HEK293 (cell line): ENCODE data around the gene SERPINB6.

Experiments used
- EGR2 ChIP-seq: fragments of 450-650 bp; formaldehyde crosslinking; IDR thresholded peaks from 2 replicates; pipeline ENCODE4 v1.5.1; 2016; ENCODE audit warnings: low read depth, missing biosample characterization, missing genetic modification characterization
- KLF1 ChIP-seq: fragments of 450-650 bp; formaldehyde crosslinking; IDR thresholded peaks from 2 replicates; pipeline ENCODE4 v1.5.1; 2016; ENCODE audit warnings: missing biosample characterization, missing genetic modification characterization
- KLF10 ChIP-seq: fragments of 450-650 bp; IDR thresholded peaks from 2 replicates; pipeline ENCODE4 v1.5.1; 2018; ENCODE audit warnings: missing biosample characterization, mild to moderate bottlenecking, missing genetic modification characterization
- KLF9 ChIP-seq: fragments of 450-650 bp; formaldehyde crosslinking; IDR thresholded peaks from 2 replicates; pipeline ENCODE4 v1.5.1; 2016; ENCODE audit warnings: missing biosample characterization, missing genetic modification characterization, low read depth
- SCRT2 ChIP-seq: fragments of 450-650 bp; formaldehyde crosslinking; IDR thresholded peaks from 2 replicates; pipeline ENCODE4 v1.5.1; 2016; ENCODE audit warnings: missing biosample characterization, missing genetic modification characterization
- ZBTB20 ChIP-seq: fragments of 450-650 bp; formaldehyde crosslinking; IDR thresholded peaks from 2 replicates; pipeline ENCODE4 v1.5.1; 2016; ENCODE audit warnings: missing biosample characterization, missing genetic modification characterization
- ZBTB8A ChIP-seq: fragments of 450-650 bp; formaldehyde crosslinking; IDR thresholded peaks from 2 replicates; pipeline ENCODE4 v1.5.1; 2016; ENCODE audit warnings: missing biosample characterization, missing genetic modification characterization
- ZNF155 ChIP-seq: fragments of 450-650 bp; formaldehyde crosslinking; IDR thresholded peaks from 2 replicates; pipeline ENCODE4 v1.5.1; 2016; ENCODE audit warnings: missing biosample characterization, missing genetic modification characterization
- ZNF175 ChIP-seq: fragments of 450-650 bp; formaldehyde crosslinking; IDR thresholded peaks from 2 replicates; pipeline ENCODE4 v1.5.1; 2016; ENCODE audit warnings: missing biosample characterization, missing genetic modification characterization
- ZNF19 ChIP-seq: fragments of 450-650 bp; formaldehyde crosslinking; IDR thresholded peaks from 2 replicates; pipeline ENCODE4; 2016; ENCODE audit warnings: missing biosample characterization, missing genetic modification characterization, low read depth
- ZNF302 ChIP-seq: fragments of 450-650 bp; formaldehyde crosslinking; IDR thresholded peaks from 2 replicates; pipeline ENCODE4 v1.5.1; 2016; ENCODE audit warnings: missing biosample characterization, missing genetic modification characterization, low read depth
- ZNF350 ChIP-seq: fragments of 450-650 bp; formaldehyde crosslinking; IDR thresholded peaks from 2 replicates; pipeline ENCODE4 v1.5.0; 2017; ENCODE audit warnings: missing biosample characterization, mild to moderate bottlenecking, missing genetic modification characterization
- ZNF416 ChIP-seq: fragments of 450-650 bp; formaldehyde crosslinking; IDR thresholded peaks from 2 replicates; pipeline ENCODE4 v1.5.1; 2016; ENCODE audit warnings: missing biosample characterization, missing genetic modification characterization
- ZNF561 ChIP-seq: fragments of 450-650 bp; IDR thresholded peaks from 2 replicates; pipeline ENCODE4 v1.5.1; 2018; ENCODE audit warnings: missing biosample characterization, missing genetic modification characterization, borderline replicate concordance
- ZNF610 ChIP-seq: fragments of 450-650 bp; formaldehyde crosslinking; IDR thresholded peaks from 2 replicates; pipeline ENCODE4 v1.5.1; 2016; ENCODE audit warnings: missing biosample characterization, missing genetic modification characterization, borderline replicate concordance
- ZNF660 ChIP-seq: fragments of 450-650 bp; IDR thresholded peaks from 2 replicates; pipeline ENCODE4 v1.5.1; 2018; ENCODE audit warnings: missing biosample characterization, mild to moderate bottlenecking, missing genetic modification characterization
- ZNF664 ChIP-seq: fragments of 450-650 bp; formaldehyde crosslinking; IDR thresholded peaks from 2 replicates; pipeline ENCODE4 v1.5.1; 2016; ENCODE audit warnings: missing biosample characterization, missing genetic modification characterization
- ZNF677 ChIP-seq: fragments of 450-650 bp; IDR thresholded peaks from 2 replicates; pipeline ENCODE4 v1.5.0; 2018; ENCODE audit warnings: missing biosample characterization, mild to moderate bottlenecking, missing genetic modification characterization, moderate library complexity
- ZNF701 ChIP-seq: fragments of 450-650 bp; formaldehyde crosslinking; IDR thresholded peaks from 2 replicates; pipeline ENCODE4 v1.5.1; 2016; ENCODE audit warnings: missing biosample characterization, missing genetic modification characterization
- ZNF830 ChIP-seq: fragments of 450-650 bp; IDR thresholded peaks from 2 replicates; pipeline ENCODE4 v1.5.0; 2018; ENCODE audit warnings: missing biosample characterization, missing genetic modification characterization, low read depth, mild to moderate bottlenecking, moderate library complexity
- TF ChIP-seq, protein P1 (sequence below): fragments of 450-650 bp; formaldehyde crosslinking; IDR thresholded peaks from 2 replicates; pipeline ENCODE4 v1.5.1; 2016; ENCODE audit warnings: missing biosample characterization, missing genetic modification characterization, borderline replicate concordance
- TF ChIP-seq, protein P2 (sequence below): fragments of 450-650 bp; formaldehyde crosslinking; IDR thresholded peaks from 2 replicates; pipeline ENCODE4 v1.5.1; 2016; ENCODE audit warnings: missing biosample characterization, missing genetic modification characterization, borderline replicate concordance
- TF ChIP-seq, protein P3 (sequence below): fragments of 450-650 bp; formaldehyde crosslinking; IDR thresholded peaks from 2 replicates; pipeline ENCODE4 v1.5.1; 2016; ENCODE audit warnings: missing biosample characterization, missing genetic modification characterization
- TF ChIP-seq, protein P4 (sequence below): fragments of 450-650 bp; formaldehyde crosslinking; IDR thresholded peaks from 2 replicates; pipeline ENCODE4 v1.5.1; 2016; ENCODE audit warnings: missing biosample characterization, missing genetic modification characterization
- TF ChIP-seq, protein P5 (sequence below): fragments of 450-650 bp; formaldehyde crosslinking; IDR thresholded peaks from 2 replicates; pipeline ENCODE4 v1.5.1; 2016; ENCODE audit warnings: missing biosample characterization, missing genetic modification characterization
- TF ChIP-seq, protein P6 (sequence below): fragments of 450-650 bp; formaldehyde crosslinking; IDR thresholded peaks from 2 replicates; pipeline ENCODE4 v1.5.1; 2017; ENCODE audit warnings: missing biosample characterization, missing genetic modification characterization

The SERPINB6 gene

DNA sequence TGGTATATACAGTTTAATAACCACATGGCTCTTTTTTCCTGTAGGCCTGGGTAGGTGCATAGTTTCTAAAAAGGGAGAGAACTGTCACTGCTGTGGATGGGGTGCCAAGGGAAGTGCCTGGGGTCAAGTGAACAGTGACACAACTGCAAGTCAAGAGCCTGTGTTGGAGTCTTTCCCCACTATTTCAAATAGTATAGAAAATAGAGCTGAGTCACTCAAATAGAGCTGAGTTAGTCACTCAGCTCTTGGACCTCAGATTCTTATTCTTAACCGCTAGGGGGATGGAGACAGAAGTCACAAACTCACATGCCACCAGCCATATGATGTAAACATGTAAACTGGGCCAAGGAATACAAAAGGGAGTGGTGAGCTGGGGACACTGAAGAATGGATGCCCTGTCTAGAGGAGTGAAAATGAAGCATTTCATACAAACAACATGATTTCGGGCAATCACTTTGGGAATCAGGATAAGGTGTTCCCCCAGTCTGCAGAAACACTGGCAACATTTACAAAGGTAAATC, 30.5 kb upstream of the SERPINB6 start (continued):
- TF ChIP-seq, protein P1, sequence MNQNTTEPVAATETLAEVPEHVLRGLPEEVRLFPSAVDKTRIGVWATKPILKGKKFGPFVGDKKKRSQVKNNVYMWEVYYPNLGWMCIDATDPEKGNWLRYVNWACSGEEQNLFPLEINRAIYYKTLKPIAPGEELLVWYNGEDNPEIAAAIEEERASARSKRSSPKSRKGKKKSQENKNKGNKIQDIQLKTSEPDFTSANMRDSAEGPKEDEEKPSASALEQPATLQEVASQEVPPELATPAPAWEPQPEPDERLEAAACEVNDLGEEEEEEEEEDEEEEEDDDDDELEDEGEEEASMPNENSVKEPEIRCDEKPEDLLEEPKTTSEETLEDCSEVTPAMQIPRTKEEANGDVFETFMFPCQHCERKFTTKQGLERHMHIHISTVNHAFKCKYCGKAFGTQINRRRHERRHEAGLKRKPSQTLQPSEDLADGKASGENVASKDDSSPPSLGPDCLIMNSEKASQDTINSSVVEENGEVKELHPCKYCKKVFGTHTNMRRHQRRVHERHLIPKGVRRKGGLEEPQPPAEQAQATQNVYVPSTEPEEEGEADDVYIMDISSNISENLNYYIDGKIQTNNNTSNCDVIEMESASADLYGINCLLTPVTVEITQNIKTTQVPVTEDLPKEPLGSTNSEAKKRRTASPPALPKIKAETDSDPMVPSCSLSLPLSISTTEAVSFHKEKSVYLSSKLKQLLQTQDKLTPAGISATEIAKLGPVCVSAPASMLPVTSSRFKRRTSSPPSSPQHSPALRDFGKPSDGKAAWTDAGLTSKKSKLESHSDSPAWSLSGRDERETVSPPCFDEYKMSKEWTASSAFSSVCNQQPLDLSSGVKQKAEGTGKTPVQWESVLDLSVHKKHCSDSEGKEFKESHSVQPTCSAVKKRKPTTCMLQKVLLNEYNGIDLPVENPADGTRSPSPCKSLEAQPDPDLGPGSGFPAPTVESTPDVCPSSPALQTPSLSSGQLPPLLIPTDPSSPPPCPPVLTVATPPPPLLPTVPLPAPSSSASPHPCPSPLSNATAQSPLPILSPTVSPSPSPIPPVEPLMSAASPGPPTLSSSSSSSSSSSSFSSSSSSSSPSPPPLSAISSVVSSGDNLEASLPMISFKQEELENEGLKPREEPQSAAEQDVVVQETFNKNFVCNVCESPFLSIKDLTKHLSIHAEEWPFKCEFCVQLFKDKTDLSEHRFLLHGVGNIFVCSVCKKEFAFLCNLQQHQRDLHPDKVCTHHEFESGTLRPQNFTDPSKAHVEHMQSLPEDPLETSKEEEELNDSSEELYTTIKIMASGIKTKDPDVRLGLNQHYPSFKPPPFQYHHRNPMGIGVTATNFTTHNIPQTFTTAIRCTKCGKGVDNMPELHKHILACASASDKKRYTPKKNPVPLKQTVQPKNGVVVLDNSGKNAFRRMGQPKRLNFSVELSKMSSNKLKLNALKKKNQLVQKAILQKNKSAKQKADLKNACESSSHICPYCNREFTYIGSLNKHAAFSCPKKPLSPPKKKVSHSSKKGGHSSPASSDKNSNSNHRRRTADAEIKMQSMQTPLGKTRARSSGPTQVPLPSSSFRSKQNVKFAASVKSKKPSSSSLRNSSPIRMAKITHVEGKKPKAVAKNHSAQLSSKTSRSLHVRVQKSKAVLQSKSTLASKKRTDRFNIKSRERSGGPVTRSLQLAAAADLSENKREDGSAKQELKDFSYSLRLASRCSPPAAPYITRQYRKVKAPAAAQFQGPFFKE (tag by site-specific recombination) = no peak
- TF ChIP-seq KLF10 = peak; percentile 65; the same call in 1 of the 2 replicates
- TF ChIP-seq ZNF302 = no peak
- no peak for TF ChIP-seq KLF9 (tag by site-specific recombination)
- TF ChIP-seq ZNF350 (tag by site-specific recombination) = no peak
- no peak for TF ChIP-seq ZNF175 (tag by site-specific recombination)
- TF ChIP-seq ZNF677 (tag by site-specific recombination) = no peak
- no peak for TF ChIP-seq SCRT2 (tag by site-specific recombination)
- TF ChIP-seq ZNF610 (tag by site-specific recombination) = no peak
- no peak for TF ChIP-seq ZNF664 (tag by site-specific recombination)
- TF ChIP-seq, protein P2, sequence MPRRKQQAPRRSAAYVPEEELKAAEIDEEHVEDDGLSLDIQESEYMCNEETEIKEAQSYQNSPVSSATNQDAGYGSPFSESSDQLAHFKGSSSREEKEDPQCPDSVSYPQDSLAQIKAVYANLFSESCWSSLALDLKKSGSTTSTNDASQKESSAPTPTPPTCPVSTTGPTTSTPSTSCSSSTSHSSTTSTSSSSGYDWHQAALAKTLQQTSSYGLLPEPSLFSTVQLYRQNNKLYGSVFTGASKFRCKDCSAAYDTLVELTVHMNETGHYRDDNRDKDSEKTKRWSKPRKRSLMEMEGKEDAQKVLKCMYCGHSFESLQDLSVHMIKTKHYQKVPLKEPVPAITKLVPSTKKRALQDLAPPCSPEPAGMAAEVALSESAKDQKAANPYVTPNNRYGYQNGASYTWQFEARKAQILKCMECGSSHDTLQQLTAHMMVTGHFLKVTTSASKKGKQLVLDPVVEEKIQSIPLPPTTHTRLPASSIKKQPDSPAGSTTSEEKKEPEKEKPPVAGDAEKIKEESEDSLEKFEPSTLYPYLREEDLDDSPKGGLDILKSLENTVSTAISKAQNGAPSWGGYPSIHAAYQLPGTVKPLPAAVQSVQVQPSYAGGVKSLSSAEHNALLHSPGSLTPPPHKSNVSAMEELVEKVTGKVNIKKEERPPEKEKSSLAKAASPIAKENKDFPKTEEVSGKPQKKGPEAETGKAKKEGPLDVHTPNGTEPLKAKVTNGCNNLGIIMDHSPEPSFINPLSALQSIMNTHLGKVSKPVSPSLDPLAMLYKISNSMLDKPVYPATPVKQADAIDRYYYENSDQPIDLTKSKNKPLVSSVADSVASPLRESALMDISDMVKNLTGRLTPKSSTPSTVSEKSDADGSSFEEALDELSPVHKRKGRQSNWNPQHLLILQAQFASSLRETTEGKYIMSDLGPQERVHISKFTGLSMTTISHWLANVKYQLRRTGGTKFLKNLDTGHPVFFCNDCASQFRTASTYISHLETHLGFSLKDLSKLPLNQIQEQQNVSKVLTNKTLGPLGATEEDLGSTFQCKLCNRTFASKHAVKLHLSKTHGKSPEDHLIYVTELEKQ (tag by site-specific recombination) = no peak
- no peak for TF ChIP-seq ZNF155 (tag by site-specific recombination)
- no peak for TF ChIP-seq ZNF701 (tag by site-specific recombination)
- no peak for TF ChIP-seq ZNF561 (tag by site-specific recombination)
- TF ChIP-seq KLF1 (tag by site-specific recombination) = no peak
- TF ChIP-seq ZBTB8A (tag by site-specific recombination) = 0 out of 2 replicates have a peak, but pooled peaks have one; percentile 35
- no peak for TF ChIP-seq EGR2 (tag by site-specific recombination)
- no peak for TF ChIP-seq ZNF830 (tag by site-specific recombination)
- TF ChIP-seq ZNF660 (tag by site-specific recombination) = peak; percentile 90
- TF ChIP-seq, protein P3, sequence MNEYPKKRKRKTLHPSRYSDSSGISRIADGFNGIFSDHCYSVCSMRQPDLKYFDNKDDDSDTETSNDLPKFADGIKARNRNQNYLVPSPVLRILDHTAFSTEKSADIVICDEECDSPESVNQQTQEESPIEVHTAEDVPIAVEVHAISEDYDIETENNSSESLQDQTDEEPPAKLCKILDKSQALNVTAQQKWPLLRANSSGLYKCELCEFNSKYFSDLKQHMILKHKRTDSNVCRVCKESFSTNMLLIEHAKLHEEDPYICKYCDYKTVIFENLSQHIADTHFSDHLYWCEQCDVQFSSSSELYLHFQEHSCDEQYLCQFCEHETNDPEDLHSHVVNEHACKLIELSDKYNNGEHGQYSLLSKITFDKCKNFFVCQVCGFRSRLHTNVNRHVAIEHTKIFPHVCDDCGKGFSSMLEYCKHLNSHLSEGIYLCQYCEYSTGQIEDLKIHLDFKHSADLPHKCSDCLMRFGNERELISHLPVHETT (tag by site-specific recombination) = 0 out of 2 replicates have a peak, but pooled peaks have one; percentile 46
- TF ChIP-seq, protein P4, sequence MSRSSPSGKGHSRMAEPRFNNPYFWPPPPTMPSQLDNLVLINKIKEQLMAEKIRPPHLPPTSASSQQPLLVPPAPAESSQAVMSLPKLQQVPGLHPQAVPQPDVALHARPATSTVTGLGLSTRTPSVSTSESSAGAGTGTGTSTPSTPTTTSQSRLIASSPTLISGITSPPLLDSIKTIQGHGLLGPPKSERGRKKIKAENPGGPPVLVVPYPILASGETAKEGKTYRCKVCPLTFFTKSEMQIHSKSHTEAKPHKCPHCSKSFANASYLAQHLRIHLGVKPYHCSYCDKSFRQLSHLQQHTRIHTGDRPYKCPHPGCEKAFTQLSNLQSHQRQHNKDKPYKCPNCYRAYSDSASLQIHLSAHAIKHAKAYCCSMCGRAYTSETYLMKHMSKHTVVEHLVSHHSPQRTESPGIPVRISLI (tag by site-specific recombination) = no peak
- TF ChIP-seq, protein P5, sequence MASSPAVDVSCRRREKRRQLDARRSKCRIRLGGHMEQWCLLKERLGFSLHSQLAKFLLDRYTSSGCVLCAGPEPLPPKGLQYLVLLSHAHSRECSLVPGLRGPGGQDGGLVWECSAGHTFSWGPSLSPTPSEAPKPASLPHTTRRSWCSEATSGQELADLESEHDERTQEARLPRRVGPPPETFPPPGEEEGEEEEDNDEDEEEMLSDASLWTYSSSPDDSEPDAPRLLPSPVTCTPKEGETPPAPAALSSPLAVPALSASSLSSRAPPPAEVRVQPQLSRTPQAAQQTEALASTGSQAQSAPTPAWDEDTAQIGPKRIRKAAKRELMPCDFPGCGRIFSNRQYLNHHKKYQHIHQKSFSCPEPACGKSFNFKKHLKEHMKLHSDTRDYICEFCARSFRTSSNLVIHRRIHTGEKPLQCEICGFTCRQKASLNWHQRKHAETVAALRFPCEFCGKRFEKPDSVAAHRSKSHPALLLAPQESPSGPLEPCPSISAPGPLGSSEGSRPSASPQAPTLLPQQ (tag by site-specific recombination) = 0 out of 2 replicates have a peak, but pooled peaks have one; percentile 52
- no peak for TF ChIP-seq ZNF416 (tag by site-specific recombination)
- TF ChIP-seq ZBTB20 (tag by site-specific recombination) = no peak
- TF ChIP-seq, protein P6, sequence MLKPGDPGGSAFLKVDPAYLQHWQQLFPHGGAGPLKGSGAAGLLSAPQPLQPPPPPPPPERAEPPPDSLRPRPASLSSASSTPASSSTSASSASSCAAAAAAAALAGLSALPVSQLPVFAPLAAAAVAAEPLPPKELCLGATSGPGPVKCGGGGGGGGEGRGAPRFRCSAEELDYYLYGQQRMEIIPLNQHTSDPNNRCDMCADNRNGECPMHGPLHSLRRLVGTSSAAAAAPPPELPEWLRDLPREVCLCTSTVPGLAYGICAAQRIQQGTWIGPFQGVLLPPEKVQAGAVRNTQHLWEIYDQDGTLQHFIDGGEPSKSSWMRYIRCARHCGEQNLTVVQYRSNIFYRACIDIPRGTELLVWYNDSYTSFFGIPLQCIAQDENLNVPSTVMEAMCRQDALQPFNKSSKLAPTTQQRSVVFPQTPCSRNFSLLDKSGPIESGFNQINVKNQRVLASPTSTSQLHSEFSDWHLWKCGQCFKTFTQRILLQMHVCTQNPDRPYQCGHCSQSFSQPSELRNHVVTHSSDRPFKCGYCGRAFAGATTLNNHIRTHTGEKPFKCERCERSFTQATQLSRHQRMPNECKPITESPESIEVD = no peak
- TF ChIP-seq ZNF19 (tag by site-specific recombination) = no peak
